T-helper 9 cell (primary cell): ENCODE results near the gene PNPLA2.

Source experiments
- DNase-seq: peaks from one replicate; pipeline ENCODE4 v3.0.0-alpha.2; 2020

Gene PNPLA2

DNA sequence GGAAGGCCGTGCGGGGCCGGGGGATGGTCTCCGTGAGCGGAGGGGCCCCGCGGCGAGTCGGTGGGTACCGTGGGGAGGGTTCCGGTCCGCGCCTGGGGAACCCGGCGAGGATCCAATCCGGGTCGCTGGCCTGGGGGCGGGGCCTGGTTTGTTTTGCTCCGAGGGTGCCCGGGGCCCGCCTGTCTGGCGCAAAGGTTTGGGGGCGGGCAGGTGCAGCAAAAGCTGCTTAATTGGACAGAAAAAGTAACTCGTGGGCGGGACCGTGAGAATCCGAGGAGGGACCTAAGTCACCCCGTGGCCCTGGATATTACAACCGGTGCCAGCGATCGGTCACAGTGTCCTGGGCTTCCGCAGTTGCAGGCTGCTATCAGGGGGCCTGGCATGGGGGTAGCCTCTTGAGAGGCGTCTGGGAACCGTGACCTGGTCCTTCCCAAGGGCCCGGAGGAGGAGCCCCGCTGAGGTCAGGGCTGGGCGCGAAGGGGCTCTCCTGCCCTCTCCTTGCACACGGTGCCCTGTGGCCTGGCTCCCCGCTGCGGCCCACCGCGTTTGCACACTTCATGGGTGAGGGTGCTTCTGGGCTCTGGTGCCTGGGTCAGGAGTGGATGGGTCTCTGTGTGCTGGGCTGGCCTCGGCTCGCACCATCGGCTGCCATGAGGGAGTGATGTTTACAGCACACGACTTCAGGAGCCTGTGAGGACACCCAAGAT lies 1.4 kb downstream of the PNPLA2 start:
- peak; percentile 94 for DNase-seq

DNA sequence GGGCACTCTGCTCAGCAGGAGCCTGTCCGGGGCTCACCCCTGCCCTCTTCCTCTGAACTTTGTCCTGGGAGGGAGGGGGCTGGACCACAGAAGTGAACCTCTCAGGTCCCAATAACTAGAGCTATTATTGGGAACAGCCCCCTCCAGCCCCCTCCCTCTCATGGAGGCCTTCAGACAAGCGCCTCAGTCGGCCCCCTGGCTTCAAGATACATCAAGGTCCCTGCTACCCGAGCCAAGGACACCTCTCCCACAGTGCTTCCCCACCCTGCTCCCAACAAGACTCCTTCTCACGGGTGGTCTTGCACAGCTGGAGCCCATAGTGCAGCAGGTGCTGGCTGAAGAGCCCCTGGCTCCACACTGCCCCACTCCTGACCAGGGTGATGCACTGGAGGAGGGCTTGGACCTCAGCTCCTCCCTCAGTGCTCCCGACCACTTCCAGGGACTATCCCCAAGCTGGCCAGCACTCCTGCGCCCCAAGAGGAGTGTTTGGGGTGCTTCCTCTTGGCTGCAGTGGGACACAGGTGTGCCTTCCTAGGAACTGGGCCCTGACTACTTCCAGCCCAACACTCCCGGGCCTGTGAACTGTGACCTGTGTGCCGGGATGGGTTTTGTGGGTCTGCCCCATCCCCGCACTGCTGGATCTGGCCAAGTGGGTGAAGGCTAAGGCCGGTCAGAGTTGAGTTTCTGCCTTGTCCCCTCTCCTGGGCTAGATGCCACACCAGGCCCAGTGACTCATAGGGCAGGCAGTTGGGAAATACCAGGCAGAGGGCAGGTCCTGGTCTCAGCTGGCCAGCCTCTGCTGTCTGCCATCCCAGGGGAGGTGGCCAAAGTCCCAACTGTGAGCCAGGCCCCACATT lies 2.2 kb downstream of the PNPLA2 start:
- DNase-seq = no peak

DNA sequence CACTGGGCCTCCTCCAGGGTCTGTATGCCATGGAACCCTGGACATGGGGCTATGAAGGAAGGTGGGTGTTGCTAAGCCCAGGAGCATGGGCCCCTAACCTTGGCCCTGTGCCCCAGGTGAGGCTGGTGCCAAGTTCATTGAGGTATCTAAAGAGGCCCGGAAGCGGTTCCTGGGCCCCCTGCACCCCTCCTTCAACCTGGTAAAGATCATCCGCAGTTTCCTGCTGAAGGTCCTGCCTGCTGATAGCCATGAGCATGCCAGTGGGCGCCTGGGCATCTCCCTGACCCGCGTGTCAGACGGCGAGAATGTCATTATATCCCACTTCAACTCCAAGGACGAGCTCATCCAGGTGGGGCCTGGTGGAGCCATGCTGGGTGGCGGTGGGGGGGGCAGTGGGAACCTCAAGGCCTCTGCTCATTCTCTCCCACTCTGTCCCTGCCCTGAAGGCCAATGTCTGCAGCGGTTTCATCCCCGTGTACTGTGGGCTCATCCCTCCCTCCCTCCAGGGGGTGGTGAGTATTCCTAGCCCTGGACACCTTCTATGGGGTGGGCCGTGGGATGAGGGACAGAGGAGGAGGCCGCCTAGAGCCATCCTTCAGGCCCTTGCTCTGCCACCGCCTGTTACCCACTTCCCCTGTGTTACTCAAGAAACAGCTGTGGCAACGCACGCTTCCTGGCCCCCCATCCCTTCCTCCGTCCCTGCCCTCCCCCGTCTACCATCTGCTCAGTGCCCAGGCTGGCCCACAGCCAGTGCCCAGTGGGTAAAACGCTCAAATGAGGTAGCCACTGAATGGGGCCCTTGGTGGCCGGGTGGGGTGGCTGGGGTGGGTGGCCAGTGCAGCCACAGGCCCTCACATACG lies 3.0 kb downstream of the PNPLA2 start:
- no peak for DNase-seq

DNA sequence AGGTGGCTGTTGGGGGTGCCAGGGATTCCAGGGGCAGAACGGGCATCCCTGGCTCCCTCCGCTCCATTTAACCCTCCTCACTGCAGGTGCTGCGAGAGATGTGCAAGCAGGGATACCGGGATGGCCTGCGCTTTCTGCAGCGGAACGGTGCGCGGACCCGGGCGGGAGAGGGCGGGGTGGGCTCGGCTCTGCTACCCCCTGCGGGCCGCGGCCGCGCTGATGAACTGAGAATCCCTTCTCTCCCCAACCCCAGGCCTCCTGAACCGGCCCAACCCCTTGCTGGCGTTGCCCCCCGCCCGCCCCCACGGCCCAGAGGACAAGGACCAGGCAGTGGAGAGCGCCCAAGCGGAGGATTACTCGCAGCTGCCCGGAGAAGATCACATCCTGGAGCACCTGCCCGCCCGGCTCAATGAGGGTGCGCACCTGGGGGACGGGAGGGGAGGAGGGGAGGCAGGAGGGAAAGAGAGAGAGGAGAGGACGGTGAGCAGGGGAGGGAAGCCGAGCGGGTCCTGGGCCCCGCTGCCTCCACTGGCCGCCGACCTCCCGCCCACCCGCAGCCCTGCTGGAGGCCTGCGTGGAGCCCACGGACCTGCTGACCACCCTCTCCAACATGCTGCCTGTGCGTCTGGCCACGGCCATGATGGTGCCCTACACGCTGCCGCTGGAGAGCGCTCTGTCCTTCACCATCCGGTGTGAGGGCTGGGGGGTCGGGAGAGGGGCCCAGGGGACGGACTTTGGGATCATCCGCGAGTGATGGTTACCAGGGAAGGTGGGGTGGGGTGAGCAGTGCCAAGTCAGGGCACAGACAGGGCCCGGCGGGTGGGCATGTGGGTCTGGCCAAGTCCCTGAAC lies 5.0 kb downstream of the PNPLA2 start:
- no peak for DNase-seq

DNA sequence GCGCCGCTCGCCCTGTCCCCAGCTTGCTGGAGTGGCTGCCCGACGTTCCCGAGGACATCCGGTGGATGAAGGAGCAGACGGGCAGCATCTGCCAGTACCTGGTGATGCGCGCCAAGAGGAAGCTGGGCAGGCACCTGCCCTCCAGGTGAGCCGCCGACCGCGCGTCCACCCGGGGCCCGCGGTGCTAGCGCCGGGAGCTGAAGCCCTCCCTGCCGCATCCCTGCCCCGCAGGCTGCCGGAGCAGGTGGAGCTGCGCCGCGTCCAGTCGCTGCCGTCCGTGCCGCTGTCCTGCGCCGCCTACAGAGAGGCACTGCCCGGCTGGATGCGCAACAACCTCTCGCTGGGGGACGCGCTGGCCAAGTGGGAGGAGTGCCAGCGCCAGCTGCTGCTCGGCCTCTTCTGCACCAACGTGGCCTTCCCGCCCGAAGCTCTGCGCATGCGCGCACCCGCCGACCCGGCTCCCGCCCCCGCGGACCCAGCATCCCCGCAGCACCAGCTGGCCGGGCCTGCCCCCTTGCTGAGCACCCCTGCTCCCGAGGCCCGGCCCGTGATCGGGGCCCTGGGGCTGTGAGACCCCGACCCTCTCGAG lies 5.7 kb downstream of the PNPLA2 start:
- no peak for DNase-seq

GRCh38 chr11:824942-825341 lies 6.2 kb downstream of the PNPLA2 start:
- no peak for DNase-seq

- no peak for DNase-seq
Measured at GRCh38 chr11:825366-826226, 6.9 kb downstream of the PNPLA2 start.

DNA sequence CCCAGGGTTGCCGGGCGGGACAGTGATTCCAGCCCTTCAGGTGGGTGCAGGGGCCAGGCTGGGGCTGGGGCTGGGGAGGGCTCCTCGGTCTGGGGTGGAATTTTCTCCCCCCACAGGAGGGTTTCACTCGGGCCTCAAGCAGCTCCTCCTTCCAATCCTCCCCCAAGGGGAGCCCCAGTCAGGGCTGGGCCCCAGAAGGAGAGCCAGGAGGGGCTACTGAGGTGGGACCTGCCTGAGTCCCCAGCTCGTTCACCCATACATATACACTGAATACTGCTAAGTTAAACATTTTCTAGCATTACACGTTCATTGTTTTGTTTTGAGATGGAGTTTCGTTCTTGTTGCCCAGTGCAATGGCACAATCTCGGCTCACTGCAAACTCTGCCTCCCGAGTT lies 7.5 kb downstream of the PNPLA2 start:
- no peak for DNase-seq

DNA sequence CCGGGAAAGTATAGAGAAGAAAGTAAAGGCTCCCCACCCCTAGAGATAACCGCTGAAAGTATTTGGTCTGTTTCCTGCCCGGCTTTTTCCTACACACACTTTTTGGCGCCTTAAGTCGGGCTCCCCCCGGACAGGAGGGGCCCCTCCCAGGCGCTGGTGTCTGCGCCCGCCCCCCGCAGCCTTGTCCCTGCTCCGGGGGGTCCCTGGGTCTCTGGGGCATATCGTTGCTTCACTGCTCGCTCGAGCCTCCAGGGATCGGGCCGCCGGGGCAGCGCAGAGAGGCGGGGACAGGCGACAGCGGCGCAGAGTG lies 8.1 kb downstream of the PNPLA2 start:
- no peak for DNase-seq

GRCh38 chr11:827146-827896 lies 8.6 kb downstream of the PNPLA2 start:
- no peak for DNase-seq

GRCh38 chr11:827897-828192 lies 9.1 kb downstream of the PNPLA2 start, which contains the start of gene CRACR2B:
Gene CRACR2B, plus strand, starts transcription at chr11:827919. Its CDS starts 689 bp downstream, at chr11:828608.
- no peak for DNase-seq

DNA sequence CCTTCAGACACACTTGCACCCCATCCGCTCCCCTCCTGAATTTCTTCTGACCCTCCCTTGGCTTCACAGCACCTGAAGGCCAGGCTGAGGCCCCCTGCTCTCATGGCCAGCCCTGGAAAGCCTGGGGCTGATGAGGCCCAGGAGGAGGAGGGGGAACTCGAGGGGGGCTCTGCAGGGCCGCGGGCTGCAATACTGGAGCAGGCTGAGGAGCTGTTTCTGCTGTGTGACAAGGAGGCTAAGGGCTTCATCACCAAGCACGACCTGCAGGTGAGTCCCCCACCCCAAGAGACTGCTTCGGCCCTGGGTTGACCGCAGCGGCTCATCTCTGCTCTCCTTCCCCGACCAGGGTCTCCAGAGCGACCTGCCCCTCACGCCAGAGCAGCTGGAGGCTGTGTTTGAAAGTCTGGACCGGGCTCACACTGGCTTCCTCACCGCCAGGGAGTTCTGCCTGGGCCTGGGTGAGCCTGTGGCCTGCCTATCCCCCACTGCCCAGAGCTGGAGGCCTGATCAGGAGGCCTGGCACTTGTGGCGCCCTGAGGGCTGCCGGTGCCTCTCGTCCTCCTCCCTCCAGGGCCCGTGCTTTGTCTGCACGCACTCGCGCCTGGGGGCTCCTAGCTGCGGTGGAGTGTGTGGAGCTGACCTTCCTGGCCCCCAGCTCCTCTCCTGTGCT lies 9.9 kb downstream of the PNPLA2 start:
- no peak for DNase-seq

- DNase-seq = no peak
Measured at GRCh38 chr11:829176-829846, 10.6 kb downstream of the PNPLA2 start.

DNA sequence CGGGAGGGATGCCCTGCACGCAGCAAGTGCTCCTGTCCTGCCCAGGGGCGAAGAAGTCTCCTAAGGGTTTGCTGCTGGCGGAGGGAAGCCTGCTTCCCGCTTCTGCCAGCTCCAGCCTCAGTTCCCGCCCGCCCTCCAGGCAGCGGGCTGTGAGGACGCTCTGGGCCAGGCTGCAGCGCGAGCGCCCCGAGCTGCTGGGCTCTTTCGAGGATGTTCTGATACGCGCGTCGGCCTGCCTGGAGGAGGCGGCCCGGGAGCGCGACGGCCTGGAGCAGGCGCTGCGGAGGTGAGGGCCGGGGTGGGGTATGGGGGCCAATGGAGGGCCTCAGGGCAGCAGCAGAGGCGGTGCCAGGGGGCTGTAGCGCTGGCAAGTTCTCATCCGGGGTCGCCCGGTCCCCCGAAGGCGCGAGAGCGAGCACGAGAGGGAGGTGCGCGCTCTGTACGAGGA lies 11.2 kb downstream of the PNPLA2 start:
- no peak for DNase-seq

GRCh38 chr11:830295-831117 lies 11.8 kb downstream of the PNPLA2 start:
- peak; percentile 46 for DNase-seq

GRCh38 chr11:831118-831864 lies 12.6 kb downstream of the PNPLA2 start:
- no peak for DNase-seq

DNA sequence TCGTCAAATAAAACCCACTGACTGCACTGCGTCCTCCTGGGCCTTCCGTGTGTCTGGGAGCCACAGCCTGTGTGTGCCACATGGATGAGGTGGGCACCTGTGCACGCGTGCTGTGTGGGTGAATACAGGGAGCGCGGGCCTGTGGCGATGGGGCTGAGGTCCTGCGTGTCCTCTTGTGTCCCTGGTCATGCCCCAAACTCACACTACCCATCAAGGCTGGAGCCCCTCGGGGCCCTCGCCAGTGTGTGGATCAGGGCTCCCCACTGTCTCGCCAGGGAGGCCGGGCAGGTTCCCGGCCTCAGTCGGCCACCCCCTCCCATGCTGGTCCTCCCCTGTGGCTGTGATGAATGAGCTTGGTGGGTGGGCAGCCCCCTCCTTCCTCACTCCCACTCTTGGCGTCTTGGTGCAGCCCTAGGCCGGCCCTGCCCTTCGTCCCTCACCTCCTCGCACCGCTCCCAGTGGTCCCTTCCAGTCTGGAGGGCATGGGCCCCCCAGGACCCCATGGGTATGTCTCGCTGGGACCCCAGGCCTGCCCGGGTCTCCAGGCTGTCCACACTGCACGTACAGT lies 13.3 kb downstream of the PNPLA2 start:
- no peak for DNase-seq
